ENCODE measurements around the gene MEIS3. TPM values are rescaled to one million over a fixed set of nuclear protein-coding genes. Genes with fewer than 3 reads are reported as not detected.

The MEIS3 gene
- polyA plus RNA-seq, 3 donors = not detected

DNA sequence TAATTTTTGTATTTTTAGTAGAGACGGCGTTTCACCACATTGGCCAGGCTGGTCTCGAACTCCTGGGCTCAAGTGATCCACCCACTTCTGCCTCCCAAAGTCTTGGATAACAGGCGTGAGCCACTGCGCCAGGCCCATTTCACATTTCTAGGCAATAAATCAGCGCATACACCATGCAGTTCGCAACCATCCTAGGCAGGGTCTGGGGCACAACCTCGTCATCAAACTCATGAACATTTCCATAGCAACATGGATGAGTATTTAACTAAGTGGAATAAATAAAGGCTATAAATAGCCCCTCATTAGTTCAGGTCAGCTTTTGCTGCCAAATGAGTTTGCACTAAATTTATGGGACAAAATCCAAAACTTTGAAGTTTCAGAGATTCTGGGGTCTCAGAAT, 8.2 kb downstream of the MEIS3 start:
- WGBS (ENCODE audit: insufficient coverage) = 100% methylated on average over 3 of the region's 8 CpGs
- Histone ChIP-seq H3K36me3 (replicated peaks in 1 of 2; ENCODE audit: control insufficient read depth in 1 of 2, insufficient read depth in 2 of 2, low read length in 2 of 2) (no peaks in the 10 kb centered on the region), H3K79me2 (ENCODE audit: insufficient read depth, low read length) (no peaks in the 10 kb centered on the region), H3K4me2 (replicated peaks; ENCODE audit: extremely low read depth, low read length, poor library complexity, severe bottlenecking) (no peak overlapping the region), H3K27me3 (ENCODE audit: control insufficient read depth in 2 of 2, insufficient read depth in 2 of 2, low read length in 2 of 2) (peaks cover 7 to 23% of the 10 kb centered on the region in 2 donors), H3K4me3 (replicated peaks in 1 of 3; ENCODE audit: low read depth in 2 of 3, low read length in 3 of 3) (no peak overlapping the region), H3K27ac (ENCODE audit: low read depth in 1 of 2, low read length in 2 of 2) (no peak overlapping the region), H2AFZ (ENCODE audit: insufficient read depth, low read depth, low read length, poor library complexity, severe bottlenecking) (no peak overlapping the region), H3K9me3 (replicated peaks in 1 of 2; ENCODE audit: control insufficient read depth in 1 of 2, insufficient read depth in 1 of 2, low read length in 2 of 2) (no peaks in the 10 kb centered on the region), H3K9ac (ENCODE audit: insufficient read depth, low read length, poor library complexity, severe bottlenecking) (no peak overlapping the region), H4K20me1 (ENCODE audit: insufficient read depth, low read length) (no peaks in the 10 kb centered on the region), H3K4me1 (ENCODE audit: control insufficient read depth in 1 of 2, insufficient read depth in 2 of 2, low read length in 2 of 2) (no peaks in the 10 kb centered on the region)
- TF ChIP-seq, protein P1, sequence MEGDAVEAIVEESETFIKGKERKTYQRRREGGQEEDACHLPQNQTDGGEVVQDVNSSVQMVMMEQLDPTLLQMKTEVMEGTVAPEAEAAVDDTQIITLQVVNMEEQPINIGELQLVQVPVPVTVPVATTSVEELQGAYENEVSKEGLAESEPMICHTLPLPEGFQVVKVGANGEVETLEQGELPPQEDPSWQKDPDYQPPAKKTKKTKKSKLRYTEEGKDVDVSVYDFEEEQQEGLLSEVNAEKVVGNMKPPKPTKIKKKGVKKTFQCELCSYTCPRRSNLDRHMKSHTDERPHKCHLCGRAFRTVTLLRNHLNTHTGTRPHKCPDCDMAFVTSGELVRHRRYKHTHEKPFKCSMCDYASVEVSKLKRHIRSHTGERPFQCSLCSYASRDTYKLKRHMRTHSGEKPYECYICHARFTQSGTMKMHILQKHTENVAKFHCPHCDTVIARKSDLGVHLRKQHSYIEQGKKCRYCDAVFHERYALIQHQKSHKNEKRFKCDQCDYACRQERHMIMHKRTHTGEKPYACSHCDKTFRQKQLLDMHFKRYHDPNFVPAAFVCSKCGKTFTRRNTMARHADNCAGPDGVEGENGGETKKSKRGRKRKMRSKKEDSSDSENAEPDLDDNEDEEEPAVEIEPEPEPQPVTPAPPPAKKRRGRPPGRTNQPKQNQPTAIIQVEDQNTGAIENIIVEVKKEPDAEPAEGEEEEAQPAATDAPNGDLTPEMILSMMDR (IDR thresholded peaks at IDR 0.05) = no peak
- no peak for DNase-seq
- H3K36me3 Mint-ChIP-seq = no peaks in the 10 kb centered on the region
- no peaks in the 10 kb centered on the region for H3K4me1 Mint-ChIP-seq
- intact Hi-C loops (cut with micrococcal nuclease) = no loop called here
- H3K27me3 Mint-ChIP-seq (ENCODE audit: low read depth in 3 of 3) = peaks cover 52 to 76% (median 57%) of the 10 kb centered on the region in 3 donors
- no peak overlapping the region for H3K27ac Mint-ChIP-seq
- peak overlapping the region in 1 of 2 donors; percentile 6 for H3K4me3 Mint-ChIP-seq
- H3K9me3 Mint-ChIP-seq = peaks cover 0 to 2% (median 0%) of the 10 kb centered on the region in 7 donors

DNA sequence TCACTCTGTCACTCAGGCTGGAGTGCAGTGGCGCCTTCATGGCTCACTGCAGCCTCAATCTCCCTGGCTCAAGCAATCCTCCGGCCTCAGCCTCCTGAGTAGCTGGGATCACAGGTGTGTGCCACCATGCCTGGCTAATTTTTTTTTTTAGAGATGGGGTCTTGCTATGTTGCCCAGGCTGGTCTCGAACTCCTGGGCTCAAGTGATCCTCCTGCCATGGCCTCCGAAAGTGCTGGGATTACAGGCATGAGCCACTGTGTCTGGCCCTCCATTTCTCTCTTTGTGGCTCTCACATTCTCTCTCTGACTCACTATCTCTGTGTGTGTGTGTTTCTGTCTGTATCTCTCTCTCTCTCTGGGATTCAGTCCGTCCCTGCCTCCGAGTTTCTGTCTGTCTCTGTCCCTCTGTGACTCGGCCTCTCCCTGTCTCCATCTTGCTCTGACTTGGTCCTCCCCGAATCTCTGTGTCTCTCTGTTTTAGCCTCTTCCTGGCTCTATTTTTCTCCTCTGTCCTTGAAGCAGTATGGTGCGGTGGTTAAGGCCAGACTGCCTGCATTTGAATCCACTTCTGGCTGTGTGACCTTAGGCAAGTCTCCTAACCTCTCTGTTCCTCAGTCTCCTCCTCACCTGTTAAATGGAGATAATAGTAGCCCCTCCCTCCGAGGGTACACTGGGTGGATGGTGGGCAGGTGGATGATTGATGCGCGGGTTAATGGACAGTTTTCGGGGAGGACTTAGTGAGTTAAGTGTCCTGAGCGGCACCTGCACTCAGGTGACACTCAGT, 11.0 kb downstream of the MEIS3 start:
- Mint-ChIP-seq H3K4me3 (peak overlapping the region in 1 of 2 donors; percentile 47), H3K4me1 (no peaks in the 10 kb centered on the region), H3K9me3 (peaks cover 0 to 4% (median 0%) of the 10 kb centered on the region in 7 donors), H3K27ac (no peak overlapping the region), H3K27me3 (ENCODE audit: low read depth in 3 of 3) (peaks cover 51 to 76% (median 52%) of the 10 kb centered on the region in 3 donors), H3K36me3 (no peaks in the 10 kb centered on the region)
- Histone ChIP-seq H4K20me1 (ENCODE audit: insufficient read depth, low read length) (no peaks in the 10 kb centered on the region), H3K27me3 (ENCODE audit: control insufficient read depth in 2 of 2, insufficient read depth in 2 of 2, low read length in 2 of 2) (peaks cover 7 to 20% of the 10 kb centered on the region in 2 donors), H2AFZ (ENCODE audit: insufficient read depth, low read depth, low read length, poor library complexity, severe bottlenecking) (no peak overlapping the region), H3K4me1 (ENCODE audit: control insufficient read depth in 1 of 2, insufficient read depth in 2 of 2, low read length in 2 of 2) (no peaks in the 10 kb centered on the region), H3K9ac (ENCODE audit: insufficient read depth, low read length, poor library complexity, severe bottlenecking) (no peak overlapping the region), H3K79me2 (ENCODE audit: insufficient read depth, low read length) (no peaks in the 10 kb centered on the region), H3K9me3 (replicated peaks in 1 of 2; ENCODE audit: control insufficient read depth in 1 of 2, insufficient read depth in 1 of 2, low read length in 2 of 2) (no peaks in the 10 kb centered on the region), H3K4me3 (replicated peaks in 1 of 3; ENCODE audit: low read depth in 2 of 3, low read length in 3 of 3) (no peak overlapping the region), H3K36me3 (replicated peaks in 1 of 2; ENCODE audit: control insufficient read depth in 1 of 2, insufficient read depth in 2 of 2, low read length in 2 of 2) (no peaks in the 10 kb centered on the region), H3K27ac (ENCODE audit: low read depth in 1 of 2, low read length in 2 of 2) (no peak overlapping the region), H3K4me2 (replicated peaks; ENCODE audit: extremely low read depth, low read length, poor library complexity, severe bottlenecking) (no peak overlapping the region)
- WGBS (ENCODE audit: insufficient coverage) = 88% methylated on average over 3 of the region's 14 CpGs
- no peak for DNase-seq
- intact Hi-C loops (cut with micrococcal nuclease) = no loop called here
- TF ChIP-seq, protein P1 (IDR thresholded peaks at IDR 0.05) = no peak
